ENCODE data around the gene NARF.

Gene NARF

GRCh38 chr17:82479602-82480001, 21.1 kb downstream of the NARF start:
- DNase-seq, result no peak

- DNase-seq, result no peak
These were observed 21.8 kb downstream of the NARF start for GRCh38 chr17:82480318-82480717.

- DNase-seq, result no peak
These were observed 24.7 kb downstream of the NARF start for GRCh38 chr17:82483204-82483660.

- no peak for DNase-seq
These were observed 25.3 kb downstream of the NARF start for GRCh38 chr17:82483836-82484235.

- no peak for DNase-seq
These were observed 27.9 kb downstream of the NARF start for GRCh38 chr17:82486231-82487094.

- DNase-seq, result no peak
These were observed 29.4 kb downstream of the NARF start for GRCh38 chr17:82487910-82488309.

GRCh38 chr17:82489117-82489516, 30.6 kb downstream of the NARF start:
- no peak for DNase-seq

- DNase-seq, result no peak
These were observed 31.4 kb downstream of the NARF start for GRCh38 chr17:82489851-82490511.

GRCh38 chr17:82490512-82491195, 32.1 kb downstream of the NARF start:
- no peak for DNase-seq

GRCh38 chr17:82491196-82491530, 32.6 kb downstream of the NARF start:
- DNase-seq, result no peak

- no peak for DNase-seq
These were observed 33.0 kb downstream of the NARF start for GRCh38 chr17:82491533-82491932.

GRCh38 chr17:82492643-82493225, 34.2 kb downstream of the NARF start:
- no peak for DNase-seq

GRCh38 chr17:82493226-82493781, 34.8 kb downstream of the NARF start:
- DNase-seq, result no peak

- DNase-seq, result peak; percentile 69
These were observed 35.9 kb downstream of the NARF start for GRCh38 chr17:82494236-82495055.

- no peak for DNase-seq
These were observed 37.4 kb downstream of the NARF start for GRCh38 chr17:82495844-82496528.

GRCh38 chr17:82496529-82497434, 38.2 kb downstream of the NARF start:
- peak; percentile 81 for DNase-seq

- DNase-seq, result peak; percentile 25
These were observed 39.2 kb downstream of the NARF start for GRCh38 chr17:82497483-82498405.

GRCh38 chr17:82502207-82502606, 43.7 kb downstream of the NARF start:
- no peak for DNase-seq

- DNase-seq, result no peak
These were observed 44.7 kb downstream of the NARF start for GRCh38 chr17:82503094-82503727.
